NCI-H2227 (cell line): ENCODE measurements around the gene COQ8B.
"Not testable (repeated sequence)": the region's sequence is repeated elsewhere in the genome, so short reads cannot be mapped to it uniquely, and the experiment has no call there.

ENCODE experiments used
- DNase-seq: peaks from one replicate; lab custom pipeline; 2025; ENCODE audit not compliant: unreplicated experiment; lab: John Stamatoyannopoulos, UW

COQ8B gene

DNA sequence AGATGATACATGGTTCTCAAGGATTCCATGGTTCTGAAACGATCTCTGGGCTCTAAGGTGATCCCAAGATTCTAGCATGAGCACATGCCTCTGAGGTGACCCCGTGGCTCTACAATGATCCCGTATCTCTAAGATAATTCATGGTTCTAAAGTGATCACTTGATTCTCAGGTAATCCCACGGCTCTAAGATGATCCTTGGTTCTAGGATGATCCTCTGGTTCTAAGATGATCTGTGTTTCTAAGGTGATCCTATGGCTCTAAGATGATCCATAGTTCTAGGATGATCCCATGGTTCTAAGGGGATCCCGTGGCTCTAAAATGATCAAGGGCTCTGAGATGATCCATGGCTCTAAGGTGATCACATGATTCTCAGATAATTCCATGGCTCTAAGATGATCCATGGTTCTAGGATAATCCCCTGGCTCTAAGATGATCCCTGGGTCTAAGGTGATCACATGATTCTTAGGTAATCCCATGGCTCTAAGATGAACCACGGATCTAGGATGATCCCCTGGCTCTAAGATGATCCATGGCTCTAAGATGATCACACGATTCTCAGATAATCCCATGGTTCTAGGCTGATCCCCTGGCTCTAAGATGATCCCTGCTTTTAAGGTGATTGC lies 47.6 kb downstream of the COQ8B start:
- no peak for DNase-seq

DNA sequence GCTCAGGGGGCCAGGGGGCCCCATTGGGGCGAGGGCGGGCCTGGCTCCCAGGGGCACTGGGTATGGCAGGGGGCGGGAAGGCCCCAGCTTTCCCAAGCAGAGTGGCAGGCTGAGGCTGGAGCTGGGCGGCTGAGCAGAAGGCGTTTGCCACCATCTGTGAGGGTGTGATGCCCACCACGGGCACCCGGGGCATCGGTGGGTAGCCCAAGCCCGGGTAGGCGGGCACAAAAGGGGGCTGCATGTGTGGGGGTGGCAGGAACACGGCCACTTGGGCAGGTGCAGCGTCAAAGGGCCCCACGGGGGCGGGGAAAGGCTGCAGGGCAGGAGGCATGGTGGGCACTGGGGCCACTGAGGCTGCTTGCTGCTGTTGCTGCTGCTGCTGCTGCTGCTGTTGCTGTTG lies 49.1 kb downstream of the COQ8B start:
- DNase-seq, result no peak

DNA sequence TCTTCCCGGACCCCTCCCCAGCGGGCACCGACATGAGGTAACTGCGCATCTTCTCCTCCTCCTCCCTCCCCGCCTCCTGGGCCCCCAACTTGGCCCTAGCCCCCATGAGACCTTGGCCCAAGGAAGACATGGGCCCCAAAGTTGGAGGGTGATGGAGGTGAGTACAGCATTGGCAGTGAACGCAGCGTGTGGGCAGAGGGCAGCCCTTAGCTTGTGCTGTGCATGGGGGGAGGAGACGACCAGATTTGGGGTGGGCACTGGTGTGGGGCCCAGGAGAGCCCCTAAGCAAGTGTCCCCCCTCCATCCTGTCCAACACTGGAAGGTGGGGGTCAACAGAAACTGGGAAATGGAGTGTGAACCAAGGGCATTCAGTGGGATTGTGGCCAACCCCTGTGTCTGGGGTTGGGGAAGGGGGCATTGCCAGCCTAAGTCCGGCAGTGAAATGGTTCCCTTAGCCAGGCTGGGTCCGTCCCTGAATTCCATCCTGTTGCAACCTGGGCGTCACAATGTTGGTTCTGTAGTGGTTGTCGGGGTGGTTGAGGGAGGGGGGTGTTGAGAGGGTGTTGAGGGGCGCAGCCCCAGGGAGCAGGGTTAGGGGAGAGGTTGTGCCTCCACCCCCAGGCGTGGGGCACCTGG lies 49.8 kb downstream of the COQ8B start:
- DNase-seq, result no peak

DNA sequence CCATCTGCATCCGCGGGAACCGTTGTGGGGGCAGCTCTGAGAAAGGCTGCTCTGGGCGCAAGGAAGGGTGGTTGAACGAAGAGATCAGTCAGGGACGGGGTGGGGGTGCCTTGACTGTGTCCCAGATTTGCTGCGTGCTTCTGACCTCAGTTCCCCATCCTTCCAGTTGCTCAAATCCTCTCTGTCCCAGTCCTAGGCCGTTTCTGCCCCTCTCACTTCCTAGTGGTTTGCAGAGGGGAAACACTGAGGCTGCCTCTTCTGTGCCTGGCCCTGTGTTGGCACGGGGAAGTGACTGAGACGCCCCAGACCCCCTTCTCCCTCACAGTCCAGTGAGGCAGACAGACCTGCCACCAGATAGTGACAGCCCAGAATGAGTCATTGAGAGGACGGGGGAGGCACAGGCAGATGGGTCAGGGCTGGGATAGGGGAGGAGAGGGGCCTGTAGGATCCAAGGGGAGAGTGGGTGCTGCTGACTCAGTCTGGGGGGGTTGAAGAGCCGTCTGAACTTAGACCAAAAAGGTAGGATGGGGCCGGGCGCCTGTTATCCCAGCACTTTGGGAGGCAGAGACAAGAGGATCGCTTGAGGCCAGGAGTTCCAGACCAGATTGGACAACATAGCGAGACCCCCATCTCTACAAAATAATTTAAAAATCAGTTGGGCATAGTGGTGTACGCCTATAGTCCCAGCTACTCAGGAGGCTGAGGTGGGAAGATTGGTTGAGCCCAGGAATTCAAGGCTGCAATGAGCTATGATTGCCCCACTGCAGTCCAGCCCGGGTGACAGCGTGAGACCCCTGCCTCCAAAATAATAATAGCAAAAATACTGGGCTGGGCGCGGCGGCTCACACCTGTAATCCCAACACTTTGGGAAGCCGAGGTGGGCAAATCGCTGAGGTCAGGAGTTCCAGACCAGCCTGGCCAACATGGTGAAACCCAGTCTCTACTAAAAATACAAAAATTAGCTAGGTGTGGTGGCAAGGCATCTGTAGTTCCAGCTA lies 52.7 kb downstream of the COQ8B start:
- DNase-seq, result no peak

DNA sequence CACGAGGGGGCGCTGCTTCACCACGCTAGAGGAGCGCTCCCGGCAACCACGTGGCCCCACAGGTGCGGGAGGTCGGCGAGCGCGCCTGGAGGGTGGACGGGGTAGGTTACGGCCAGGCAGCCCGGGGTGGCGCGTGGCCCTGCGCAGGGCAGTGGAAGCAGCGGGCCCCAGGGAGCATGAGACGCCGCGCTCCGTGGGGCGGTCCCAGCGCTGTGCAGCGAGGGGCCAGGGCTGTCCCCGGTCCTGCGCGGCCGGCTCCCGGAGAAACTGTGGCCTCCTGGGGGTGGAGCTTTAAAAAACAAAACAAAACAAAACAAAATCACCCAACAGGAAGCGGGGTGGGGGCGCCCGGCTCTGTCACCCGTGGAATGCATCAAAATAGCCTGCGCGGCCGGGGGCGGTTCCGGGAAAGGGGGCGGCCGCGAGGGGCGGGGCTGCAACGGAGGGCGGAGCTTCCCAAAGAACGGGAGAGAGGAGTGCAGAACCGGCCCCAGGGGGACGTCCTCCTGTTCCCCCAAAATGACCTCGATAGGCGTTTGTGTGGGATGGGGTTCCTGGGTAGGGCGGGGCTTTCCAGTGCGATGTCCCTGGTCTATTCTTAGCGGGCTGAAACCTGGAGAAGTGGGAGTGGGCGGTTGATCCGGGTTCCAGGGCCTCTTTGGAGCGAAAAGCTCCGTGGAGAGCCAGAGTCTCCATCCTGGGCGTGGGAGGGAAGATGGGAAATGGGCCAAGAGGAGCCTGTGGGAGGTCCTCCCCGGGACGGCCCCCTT lies 53.6 kb downstream of the COQ8B start:
- DNase-seq, result peak; percentile 98

DNA sequence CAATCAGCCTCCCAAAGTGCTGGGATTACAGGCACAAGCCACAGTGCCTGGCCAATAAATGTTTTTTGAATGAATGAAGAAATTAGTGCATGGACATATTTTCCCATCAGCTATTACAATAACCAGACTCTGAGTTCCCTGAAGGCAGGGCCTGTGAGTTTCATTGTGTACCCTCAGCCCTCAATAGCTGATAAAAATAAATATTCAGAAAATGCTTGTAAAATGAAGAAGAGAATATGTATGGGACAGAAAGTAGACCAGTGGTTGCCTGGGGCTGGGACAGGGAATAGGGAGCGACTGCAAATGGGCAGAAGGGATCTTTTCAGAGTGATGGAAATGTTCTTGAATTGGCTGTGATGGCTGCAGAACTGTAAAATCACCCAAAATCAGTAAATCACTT lies 55.1 kb downstream of the COQ8B start:
- DNase-seq, result no peak

DNA sequence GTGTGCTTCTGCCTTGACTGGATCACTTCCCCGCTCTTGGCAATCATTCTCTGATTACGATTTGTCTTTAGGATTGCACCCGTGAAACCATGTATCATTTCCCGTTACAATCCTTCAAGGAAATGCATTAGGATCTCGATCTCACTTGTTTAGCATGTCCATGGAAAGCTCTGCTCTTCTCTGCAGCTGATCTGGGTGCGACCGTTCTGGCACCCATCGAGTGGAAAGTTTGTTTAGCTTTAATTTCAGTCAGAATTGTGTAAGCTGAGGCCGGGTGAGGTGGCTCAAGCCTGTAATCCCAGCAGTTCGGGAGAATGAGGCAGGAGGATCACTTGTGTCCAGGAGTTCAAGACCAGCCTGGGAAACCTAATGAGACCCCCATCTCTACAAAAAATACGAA lies 57.1 kb downstream of the COQ8B start:
- DNase-seq, result no peak

DNA sequence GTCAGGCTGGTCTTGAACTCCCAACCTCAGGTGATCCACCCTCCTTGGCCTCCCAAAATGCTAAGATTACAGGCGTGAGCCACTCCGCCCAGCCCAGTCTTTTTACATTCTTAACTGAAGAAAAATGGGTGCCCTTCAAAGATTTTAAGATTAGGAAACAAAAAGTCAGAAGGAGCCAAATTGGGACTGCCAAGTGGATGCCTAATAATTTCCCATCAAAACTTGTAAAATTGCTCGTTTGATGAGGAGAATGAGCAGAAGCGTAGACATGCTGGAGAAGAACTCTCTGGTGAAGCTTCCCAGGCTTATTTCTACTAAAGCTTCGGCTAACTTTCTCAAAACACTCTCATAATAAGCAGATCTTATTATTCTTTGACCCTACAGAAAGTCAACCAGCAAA lies 57.6 kb downstream of the COQ8B start:
- no peak for DNase-seq

DNA sequence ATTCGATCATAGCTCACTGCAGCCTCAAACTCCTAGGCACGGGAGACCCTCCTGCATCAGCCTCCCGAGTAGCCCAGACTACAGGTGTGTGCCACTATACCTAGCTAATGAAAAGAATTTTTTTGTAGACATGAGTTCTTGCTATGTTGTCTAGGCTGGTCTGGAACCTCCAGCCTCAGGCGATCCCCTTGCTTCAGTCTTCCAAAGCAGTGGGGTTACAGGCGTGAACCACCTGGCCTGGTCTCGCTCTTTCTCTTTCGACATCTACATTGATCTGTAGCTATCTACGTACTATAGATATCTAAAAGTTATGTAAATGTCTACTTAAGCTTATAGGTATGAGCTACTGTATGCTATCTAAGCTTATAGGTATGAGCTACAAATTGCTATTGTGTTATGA lies 58.7 kb downstream of the COQ8B start:
- no peak for DNase-seq

DNA sequence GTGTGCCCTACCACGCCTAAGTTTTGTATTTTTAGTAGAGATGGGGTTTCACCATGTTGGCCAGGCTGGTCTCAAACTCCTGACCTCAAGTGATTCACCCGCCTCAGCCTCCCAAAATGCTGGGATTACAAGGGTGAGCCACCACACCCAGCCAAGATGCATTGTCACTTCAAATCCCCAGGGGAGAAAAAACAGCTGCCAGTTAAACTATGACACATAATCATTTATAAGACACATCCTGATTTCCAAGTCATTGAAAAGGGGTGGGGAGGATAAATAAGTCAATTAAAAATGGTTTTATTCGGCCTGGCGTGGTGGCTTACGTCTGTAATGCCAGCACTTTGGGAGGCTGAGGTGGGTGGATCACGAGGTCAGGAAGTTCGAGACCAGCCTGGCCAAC lies 61.0 kb downstream of the COQ8B start:
- not testable (repeated sequence) for DNase-seq

DNA sequence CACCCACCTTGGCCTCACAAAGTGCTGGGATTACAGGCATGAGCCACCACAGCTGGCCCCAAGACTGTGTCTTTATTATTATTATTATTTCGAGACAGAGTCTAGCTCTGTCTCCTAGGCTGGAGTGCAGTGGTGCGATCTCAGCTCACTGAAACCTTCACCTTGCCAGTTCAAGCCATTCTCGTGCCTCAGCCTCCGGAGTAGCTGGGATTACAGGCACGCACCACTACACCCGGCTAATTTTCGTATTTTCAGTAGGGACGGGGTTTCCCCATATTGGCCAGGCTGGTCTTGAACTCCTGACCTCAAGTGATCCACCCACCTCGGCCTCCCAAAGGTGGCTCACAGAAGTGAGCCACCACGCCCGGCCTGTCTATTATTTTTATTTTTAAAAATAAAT lies 64.4 kb downstream of the COQ8B start:
- not testable (repeated sequence) for DNase-seq

DNA sequence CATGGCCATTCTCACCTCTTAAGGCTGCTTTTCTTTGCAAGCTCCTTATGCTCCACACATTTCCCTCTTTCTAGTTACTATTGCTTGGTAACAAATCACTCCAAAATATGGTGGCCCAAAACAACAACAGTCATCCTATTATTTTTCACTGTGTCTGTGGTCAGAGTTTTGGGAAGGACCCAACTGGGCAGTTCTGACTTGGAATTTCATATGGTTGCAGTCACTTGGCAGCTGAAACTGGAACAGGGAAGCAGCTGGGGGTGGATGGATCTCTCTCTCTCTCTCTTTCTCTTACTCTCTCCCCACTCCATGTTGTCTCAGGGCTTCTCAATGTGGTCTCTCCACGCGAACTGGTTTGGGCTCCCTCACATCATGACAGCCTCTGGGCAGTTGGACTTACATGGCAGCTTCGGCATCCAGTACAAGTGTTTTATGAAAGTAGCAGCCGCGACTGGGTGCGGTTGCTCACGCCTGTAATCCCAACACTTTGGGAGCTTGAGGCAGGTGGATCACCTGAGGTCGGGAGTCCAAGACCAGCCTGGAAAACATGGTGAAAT lies 65.9 kb downstream of the COQ8B start:
- DNase-seq, result no peak

DNA sequence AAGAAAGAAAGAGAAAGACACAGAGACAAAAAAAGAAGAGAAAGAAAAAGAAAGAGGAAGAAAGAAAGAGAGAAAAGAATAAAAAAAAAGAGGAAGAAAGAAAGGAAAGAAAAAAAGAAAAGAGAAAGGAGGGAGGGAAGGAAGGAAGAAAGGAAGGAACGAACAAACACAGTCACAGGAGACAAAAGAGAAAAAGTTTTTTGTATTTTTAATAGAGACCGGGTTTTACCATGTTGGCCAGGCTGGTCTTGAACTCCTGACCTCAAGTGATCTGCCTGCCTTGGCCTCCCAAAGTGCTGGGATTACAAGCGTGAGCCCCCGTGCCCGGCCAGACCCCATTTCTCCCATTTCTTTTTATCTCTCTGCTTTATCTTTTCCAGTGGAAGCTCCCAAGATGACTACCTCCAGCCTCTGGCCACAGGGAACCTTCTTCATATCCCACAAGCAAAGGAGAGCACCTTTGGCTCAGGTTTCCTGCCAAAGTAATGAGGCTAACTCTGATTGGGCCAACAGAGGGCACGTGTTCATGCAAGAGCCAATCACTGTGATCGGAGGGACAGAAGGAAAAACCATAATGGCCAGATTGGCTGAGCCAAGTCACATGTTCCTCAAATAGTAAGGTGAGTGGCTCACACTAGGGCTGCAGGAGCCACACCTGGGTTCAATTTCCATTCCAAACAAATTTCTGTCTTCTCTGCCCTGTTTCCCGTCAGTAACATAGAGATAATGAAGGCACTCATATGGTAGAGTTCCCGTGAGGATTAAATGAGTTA lies 66.6 kb downstream of the COQ8B start:
- DNase-seq, result not testable (repeated sequence)

DNA sequence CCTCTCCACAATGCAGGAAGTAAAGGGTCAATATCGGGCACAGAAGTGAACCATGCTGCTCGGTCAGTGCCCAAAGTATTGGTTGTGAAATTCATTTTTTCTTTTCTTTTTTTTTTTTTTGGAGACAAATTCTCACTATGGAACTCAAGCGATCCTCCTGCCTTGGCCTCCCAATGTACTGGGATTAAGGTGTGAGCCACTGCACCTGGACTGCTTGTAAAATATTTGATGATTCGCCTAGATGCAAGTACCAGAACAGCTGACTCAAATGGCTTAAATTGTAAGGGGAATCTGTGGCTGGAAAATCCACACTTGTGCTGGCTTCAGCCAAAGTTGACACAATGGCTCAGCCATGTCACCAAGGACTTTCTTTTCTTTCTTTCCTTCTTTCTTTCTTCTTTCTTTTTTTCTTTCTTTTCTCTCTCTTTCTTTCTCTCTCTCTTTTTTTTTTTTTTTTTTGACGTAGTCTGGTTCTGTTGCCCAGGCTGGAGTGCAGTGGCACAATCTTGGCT lies 69.9 kb downstream of the COQ8B start:
- DNase-seq, result no peak

DNA sequence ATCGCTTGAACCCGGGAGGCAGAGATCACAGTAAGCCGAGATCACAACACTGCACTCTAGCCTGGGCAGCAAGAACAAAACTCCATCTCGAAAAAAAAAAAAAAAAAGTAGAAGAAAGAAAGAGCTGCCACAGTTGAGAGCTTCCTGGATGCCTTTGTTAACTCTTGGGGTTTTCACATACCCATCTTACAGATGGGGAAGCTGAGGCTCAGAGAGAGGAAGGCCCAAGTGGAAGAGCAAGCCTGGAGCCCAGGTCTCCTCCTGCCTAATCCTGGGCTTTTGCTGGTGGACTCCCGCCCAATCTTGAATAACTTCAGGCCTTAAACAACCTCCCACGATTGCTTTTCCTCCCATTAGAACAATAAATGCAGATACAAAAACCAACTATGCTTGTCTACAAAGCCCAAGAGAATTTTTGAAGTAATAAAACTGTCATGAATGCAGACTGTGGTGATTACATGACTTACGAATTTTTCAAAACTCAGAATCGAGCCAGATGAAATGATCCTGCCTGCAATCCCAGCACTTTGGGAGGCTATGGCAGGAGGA lies 73.9 kb downstream of the COQ8B start:
- no peak for DNase-seq

DNA sequence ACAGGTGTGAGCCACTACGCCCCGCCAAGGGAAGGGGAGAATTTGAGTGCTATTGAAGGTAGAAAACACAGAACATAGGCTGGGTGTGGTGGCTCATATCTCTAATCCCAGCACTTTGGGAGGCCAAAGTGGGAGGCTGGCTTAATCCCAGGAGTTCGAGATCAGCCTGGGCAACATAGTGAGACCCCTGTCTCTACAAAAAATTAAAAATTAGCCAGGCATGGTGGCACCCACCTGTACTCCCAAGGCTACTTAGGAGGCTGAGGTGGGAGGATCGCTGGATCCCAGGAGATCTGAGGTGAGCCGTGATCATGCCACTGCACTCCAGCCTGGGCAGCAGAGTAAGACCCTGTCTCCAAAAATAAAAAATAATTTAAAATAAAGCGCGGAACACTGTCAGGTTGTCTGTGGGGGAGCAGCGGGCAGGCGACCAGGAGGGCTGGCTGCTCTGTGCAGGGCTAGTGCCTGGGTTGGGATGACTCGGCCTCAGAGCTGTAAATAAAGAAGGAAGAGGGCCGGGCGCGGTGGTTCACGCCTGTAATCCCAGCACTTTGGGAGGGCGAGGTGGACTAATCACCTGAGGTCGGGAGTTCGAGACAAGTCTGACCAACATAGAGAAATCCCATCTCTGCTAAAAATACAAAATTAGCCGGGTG lies 74.5 kb downstream of the COQ8B start:
- DNase-seq, result no peak
